OCI-LY3 (cell line): ENCODE data around the gene CSDE1.

Source experiments
- EZH2phosphoT487 ChIP-seq: fragments of 200-600 bp; shearing (Covaris generic); IDR thresholded peaks from 2 replicates; pipeline ENCODE4 v1.6.1; 2018; ENCODE audit warnings: antibody characterized with exemption, mixed run types, low read depth
- TF ChIP-seq, protein P1 (sequence below): fragments of 200-600, 300-600 bp; sonication (generic); IDR thresholded peaks from 2 replicates; pipeline ENCODE4 v1.5.1; 2014; ENCODE audit warnings: antibody characterized with exemption, low read length, low read depth

GRCh38 chr1:114666954-114667353 lies 90.8 kb downstream of the CSDE1 start:
- TF ChIP-seq, protein P1, sequence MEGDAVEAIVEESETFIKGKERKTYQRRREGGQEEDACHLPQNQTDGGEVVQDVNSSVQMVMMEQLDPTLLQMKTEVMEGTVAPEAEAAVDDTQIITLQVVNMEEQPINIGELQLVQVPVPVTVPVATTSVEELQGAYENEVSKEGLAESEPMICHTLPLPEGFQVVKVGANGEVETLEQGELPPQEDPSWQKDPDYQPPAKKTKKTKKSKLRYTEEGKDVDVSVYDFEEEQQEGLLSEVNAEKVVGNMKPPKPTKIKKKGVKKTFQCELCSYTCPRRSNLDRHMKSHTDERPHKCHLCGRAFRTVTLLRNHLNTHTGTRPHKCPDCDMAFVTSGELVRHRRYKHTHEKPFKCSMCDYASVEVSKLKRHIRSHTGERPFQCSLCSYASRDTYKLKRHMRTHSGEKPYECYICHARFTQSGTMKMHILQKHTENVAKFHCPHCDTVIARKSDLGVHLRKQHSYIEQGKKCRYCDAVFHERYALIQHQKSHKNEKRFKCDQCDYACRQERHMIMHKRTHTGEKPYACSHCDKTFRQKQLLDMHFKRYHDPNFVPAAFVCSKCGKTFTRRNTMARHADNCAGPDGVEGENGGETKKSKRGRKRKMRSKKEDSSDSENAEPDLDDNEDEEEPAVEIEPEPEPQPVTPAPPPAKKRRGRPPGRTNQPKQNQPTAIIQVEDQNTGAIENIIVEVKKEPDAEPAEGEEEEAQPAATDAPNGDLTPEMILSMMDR, result no peak
- no peak for TF ChIP-seq EZH2phosphoT487
